ENCODE measurements around the gene CAPN3. TPM values are rescaled to one million over a fixed set of nuclear protein-coding genes. Genes with fewer than 3 reads are reported as not detected.
"Not testable (repeated sequence)": the region's sequence is repeated elsewhere in the genome, so short reads cannot be mapped to it uniquely, and the experiment has no call there.

CAPN3 gene
- 18.9 TPM for total RNA-seq

- DNase-seq (ENCODE audit: low spot score): no peak
Observed at GRCh38 chr15:42359249-42359648, at the start of gene CAPN3. CAPN3 (plus strand) TSS chr15:42359501; CDS start chr15:42359806, 305 bp downstream.

GRCh38 chr15:42313463-42313862 lies 45.8 kb upstream of the CAPN3 start:
- DNase-seq (ENCODE audit: low spot score): no peak

- no peak for DNase-seq (ENCODE audit: low spot score)
Observed at GRCh38 chr15:42314818-42315217, 44.5 kb upstream of the CAPN3 start.

- DNase-seq (ENCODE audit: low spot score): no peak
Observed at GRCh38 chr15:42315521-42315920, 43.8 kb upstream of the CAPN3 start.

- DNase-seq (ENCODE audit: low spot score): not testable (repeated sequence)
Observed at GRCh38 chr15:42316282-42316805, 43.0 kb upstream of the CAPN3 start.

- DNase-seq (ENCODE audit: low spot score): no peak
Observed at GRCh38 chr15:42319206-42319605, 40.1 kb upstream of the CAPN3 start.

- DNase-seq (ENCODE audit: low spot score): no peak
Observed at GRCh38 chr15:42324308-42324707, 35.0 kb upstream of the CAPN3 start.

- DNase-seq (ENCODE audit: low spot score): no peak
Observed at GRCh38 chr15:42329161-42329560, 30.1 kb upstream of the CAPN3 start.

GRCh38 chr15:42329992-42330391 lies 29.3 kb upstream of the CAPN3 start:
- no peak for DNase-seq (ENCODE audit: low spot score)

GRCh38 chr15:42331235-42331634 lies 28.1 kb upstream of the CAPN3 start:
- DNase-seq (ENCODE audit: low spot score): no peak

GRCh38 chr15:42332331-42332730 lies 27.0 kb upstream of the CAPN3 start:
- DNase-seq (ENCODE audit: low spot score): no peak

- DNase-seq (ENCODE audit: low spot score): no peak
Observed at GRCh38 chr15:42335074-42335473, 24.2 kb upstream of the CAPN3 start.

- not testable (repeated sequence) for DNase-seq (ENCODE audit: low spot score)
Observed at GRCh38 chr15:42336650-42337049, 22.7 kb upstream of the CAPN3 start.

- DNase-seq (ENCODE audit: low spot score): not testable (repeated sequence)
Observed at GRCh38 chr15:42337104-42337503, 22.2 kb upstream of the CAPN3 start.

GRCh38 chr15:42338500-42338899 lies 20.8 kb upstream of the CAPN3 start:
- no peak for DNase-seq (ENCODE audit: low spot score)

- no peak for DNase-seq (ENCODE audit: low spot score)
Observed at GRCh38 chr15:42343596-42344232, 15.6 kb upstream of the CAPN3 start.

GRCh38 chr15:42344763-42345162 lies 14.5 kb upstream of the CAPN3 start:
- DNase-seq (ENCODE audit: low spot score): no peak

GRCh38 chr15:42345504-42345903 lies 13.8 kb upstream of the CAPN3 start:
- DNase-seq (ENCODE audit: low spot score): no peak

- no peak for DNase-seq (ENCODE audit: low spot score)
Observed at GRCh38 chr15:42348083-42348482, 11.2 kb upstream of the CAPN3 start.

GRCh38 chr15:42349186-42349585 lies 10.1 kb upstream of the CAPN3 start:
- no peak for DNase-seq (ENCODE audit: low spot score)

- no peak for DNase-seq (ENCODE audit: low spot score)
Observed at GRCh38 chr15:42352401-42352800, 6.9 kb upstream of the CAPN3 start.

GRCh38 chr15:42353061-42353460 lies 6.2 kb upstream of the CAPN3 start:
- DNase-seq (ENCODE audit: low spot score): no peak

- no peak for DNase-seq (ENCODE audit: low spot score)
Observed at GRCh38 chr15:42354824-42355223, 4.5 kb upstream of the CAPN3 start.

- no peak for DNase-seq (ENCODE audit: low spot score)
Observed at GRCh38 chr15:42355291-42355690, 4.0 kb upstream of the CAPN3 start.
